ENCODE data around the gene GSTM2.

The GSTM2 gene

GRCh38 chr1:109653306-109653705 lies 14.6 kb upstream of the GSTM2 start:
- Histone ChIP-seq H3K4me2 (ENCODE audit: insufficient read depth, low read length, poor library complexity, severe bottlenecking) (no peak overlapping the region), H3K9ac (ENCODE audit: low read depth, low read length, poor library complexity) (no peak overlapping the region), H2AK5ac (ENCODE audit: low read depth, low read length) (no peak overlapping the region), H3K27ac (replicated peaks; ENCODE audit: low read length) (no peak overlapping the region), H3K23ac (ENCODE audit: low read depth, low read length, poor library complexity) (no peak overlapping the region), H3K18ac (ENCODE audit: low read length) (no peak overlapping the region), H2BK5ac (ENCODE audit: low read length) (no peak overlapping the region), H4K8ac (ENCODE audit: low read depth, low read length) (no peak overlapping the region), H3K4me1 (ENCODE audit: control insufficient read depth in 2 of 2, insufficient read depth in 1 of 2, low read depth in 1 of 2, low read length in 2 of 2) (peaks cover 3 to 9% of the 10 kb centered on the region in 2 donors), H3K14ac (ENCODE audit: low read length) (no peak overlapping the region), H3K27me3 (ENCODE audit: control insufficient read depth in 3 of 3, insufficient read depth in 3 of 3, low read depth in 1 of 3, low read length in 3 of 3) (peaks cover 0 to 17% (median 11%) of the 10 kb centered on the region in 3 experiments), H2AFZ (ENCODE audit: low read length) (no peak overlapping the region), H3K79me1 (ENCODE audit: low read depth, low read length) (no peaks in the 10 kb centered on the region), H2BK15ac (ENCODE audit: low read length) (no peak overlapping the region), H4K91ac (ENCODE audit: low read depth, low read length, poor library complexity) (no peak overlapping the region), H3K9me3 (replicated peaks in 1 of 2; ENCODE audit: control insufficient read depth in 2 of 2, insufficient read depth in 1 of 2, low read depth in 1 of 2, low read length in 2 of 2) (no peaks in the 10 kb centered on the region), H3K36me3 (replicated peaks in 1 of 2; ENCODE audit: control insufficient read depth in 2 of 2, insufficient read depth in 2 of 2, low read length in 2 of 2) (no peaks in the 10 kb centered on the region), H2BK12ac (ENCODE audit: low read length) (no peak overlapping the region), H3K4ac (ENCODE audit: low read length) (no peak overlapping the region), H3K4me3 (ENCODE audit: low read length in 2 of 2) (no peak overlapping the region), H2BK120ac (ENCODE audit: low read depth, low read length) (no peak overlapping the region)
- no CpG with 5 or more reads among the region's 2 CpGs for WGBS, 2 donors (ENCODE audit: extremely low coverage in 2 of 2, insufficient read length in 2 of 2, insufficient replicate concordance in 1 of 2)
- DNase-seq (ENCODE audit: low spot score), result no peak

- Histone ChIP-seq H3K14ac (ENCODE audit: low read length) (no peak overlapping the region), H3K9ac (ENCODE audit: low read depth, low read length, poor library complexity) (no peak overlapping the region), H3K4ac (ENCODE audit: low read length) (peak overlapping the region; percentile 59), H2BK5ac (ENCODE audit: low read length) (no peak overlapping the region), H2BK15ac (ENCODE audit: low read length) (no peak overlapping the region), H3K4me3 (ENCODE audit: low read length in 2 of 2) (no peak overlapping the region), H3K27ac (replicated peaks; ENCODE audit: low read length) (no peak overlapping the region), H2BK12ac (ENCODE audit: low read length) (no peak overlapping the region), H2AK5ac (ENCODE audit: low read depth, low read length) (peak overlapping the region; percentile 79), H4K91ac (ENCODE audit: low read depth, low read length, poor library complexity) (no peak overlapping the region), H3K4me2 (ENCODE audit: insufficient read depth, low read length, poor library complexity, severe bottlenecking) (no peak overlapping the region), H3K79me1 (ENCODE audit: low read depth, low read length) (no peaks in the 10 kb centered on the region), H2AFZ (ENCODE audit: low read length) (no peak overlapping the region), H2BK120ac (ENCODE audit: low read depth, low read length) (no peak overlapping the region), H3K36me3 (replicated peaks in 1 of 2; ENCODE audit: control insufficient read depth in 2 of 2, insufficient read depth in 2 of 2, low read length in 2 of 2) (peaks cover 0 to 8% of the 10 kb centered on the region in 2 donors), H3K18ac (ENCODE audit: low read length) (peak overlapping the region; percentile 11), H3K4me1 (ENCODE audit: control insufficient read depth in 2 of 2, insufficient read depth in 1 of 2, low read depth in 1 of 2, low read length in 2 of 2) (peaks cover 3 to 9% of the 10 kb centered on the region in 2 donors), H3K27me3 (ENCODE audit: control insufficient read depth in 3 of 3, insufficient read depth in 3 of 3, low read depth in 1 of 3, low read length in 3 of 3) (peaks cover 0 to 17% (median 11%) of the 10 kb centered on the region in 3 experiments), H4K8ac (ENCODE audit: low read depth, low read length) (no peak overlapping the region), H3K9me3 (replicated peaks in 1 of 2; ENCODE audit: control insufficient read depth in 2 of 2, insufficient read depth in 1 of 2, low read depth in 1 of 2, low read length in 2 of 2) (no peaks in the 10 kb centered on the region), H3K23ac (ENCODE audit: low read depth, low read length, poor library complexity) (no peak overlapping the region)
- DNase-seq (ENCODE audit: low spot score), result no peak
- WGBS, 2 donors (ENCODE audit: extremely low coverage in 2 of 2, insufficient read length in 2 of 2, insufficient replicate concordance in 1 of 2), result no CpG with 5 or more reads among the region's 12 CpGs
Observed at GRCh38 chr1:109654519-109654918, 13.3 kb upstream of the GSTM2 start.

- Histone ChIP-seq H2BK15ac (ENCODE audit: low read length) (no peak within 1 kb of the TSS), H3K36me3 (replicated peaks in 1 of 2; ENCODE audit: control insufficient read depth in 2 of 2, insufficient read depth in 2 of 2, low read length in 2 of 2) (peaks cover 0 to 14% of the 10 kb centered on the region in 2 donors), H3K9ac (ENCODE audit: low read depth, low read length, poor library complexity) (peak within 1 kb of the TSS; percentile 85), H3K18ac (ENCODE audit: low read length) (peak within 1 kb of the TSS; percentile 89), H3K4me3 (ENCODE audit: low read length in 2 of 2) (peak within 1 kb of the TSS; percentile 83 to 94), H2AFZ (ENCODE audit: low read length) (peak within 1 kb of the TSS; percentile 99), H3K9me3 (replicated peaks in 1 of 2; ENCODE audit: control insufficient read depth in 2 of 2, insufficient read depth in 1 of 2, low read depth in 1 of 2, low read length in 2 of 2) (no peaks in the 10 kb centered on the region), H4K91ac (ENCODE audit: low read depth, low read length, poor library complexity) (no peak within 1 kb of the TSS), H3K23ac (ENCODE audit: low read depth, low read length, poor library complexity) (peak within 1 kb of the TSS; percentile 58), H2AK5ac (ENCODE audit: low read depth, low read length) (no peak within 1 kb of the TSS), H2BK120ac (ENCODE audit: low read depth, low read length) (no peak within 1 kb of the TSS), H3K4ac (ENCODE audit: low read length) (no peak within 1 kb of the TSS), H2BK5ac (ENCODE audit: low read length) (peak within 1 kb of the TSS; percentile 72), H3K4me2 (ENCODE audit: insufficient read depth, low read length, poor library complexity, severe bottlenecking) (peak within 1 kb of the TSS; percentile 71), H4K8ac (ENCODE audit: low read depth, low read length) (no peak within 1 kb of the TSS), H3K4me1 (ENCODE audit: control insufficient read depth in 2 of 2, insufficient read depth in 1 of 2, low read depth in 1 of 2, low read length in 2 of 2) (peaks cover 3 to 9% of the 10 kb centered on the region in 2 donors), H3K27ac (replicated peaks; ENCODE audit: low read length) (no peak within 1 kb of the TSS), H3K14ac (ENCODE audit: low read length) (peak within 1 kb of the TSS; percentile 98), H3K79me1 (ENCODE audit: low read depth, low read length) (no peaks in the 10 kb centered on the region), H2BK12ac (ENCODE audit: low read length) (no peak within 1 kb of the TSS), H3K27me3 (ENCODE audit: control insufficient read depth in 3 of 3, insufficient read depth in 3 of 3, low read depth in 1 of 3, low read length in 3 of 3) (peaks cover 0 to 13% (median 11%) of the 10 kb centered on the region in 3 experiments)
- WGBS, 2 donors (ENCODE audit: extremely low coverage in 2 of 2, insufficient read length in 2 of 2, insufficient replicate concordance in 1 of 2), result no CpG with 5 or more reads among the region's 54 CpGs
- DNase-seq (ENCODE audit: low spot score), result peak; percentile 68
Observed at GRCh38 chr1:109655615-109656519, 12.0 kb upstream of the GSTM2 start, which contains the start of gene GSTM4. Gene GSTM4 (plus strand): TSS chr1:109656099. CDS start chr1:109656390, 291 bp downstream.

- Histone ChIP-seq H3K79me1 (ENCODE audit: low read depth, low read length) (no peaks in the 10 kb centered on the region), H2BK12ac (ENCODE audit: low read length) (no peak overlapping the region), H3K23ac (ENCODE audit: low read depth, low read length, poor library complexity) (no peak overlapping the region), H3K9me3 (replicated peaks in 1 of 2; ENCODE audit: control insufficient read depth in 2 of 2, insufficient read depth in 1 of 2, low read depth in 1 of 2, low read length in 2 of 2) (no peaks in the 10 kb centered on the region), H3K4me3 (ENCODE audit: low read length in 2 of 2) (no peak overlapping the region), H2AK5ac (ENCODE audit: low read depth, low read length) (no peak overlapping the region), H3K4me1 (ENCODE audit: control insufficient read depth in 2 of 2, insufficient read depth in 1 of 2, low read depth in 1 of 2, low read length in 2 of 2) (peaks cover 3 to 9% of the 10 kb centered on the region in 2 donors), H3K14ac (ENCODE audit: low read length) (no peak overlapping the region), H2AFZ (ENCODE audit: low read length) (no peak overlapping the region), H3K27me3 (ENCODE audit: control insufficient read depth in 3 of 3, insufficient read depth in 3 of 3, low read depth in 1 of 3, low read length in 3 of 3) (peaks cover 0 to 11% (median 3%) of the 10 kb centered on the region in 3 experiments), H3K4ac (ENCODE audit: low read length) (no peak overlapping the region), H3K4me2 (ENCODE audit: insufficient read depth, low read length, poor library complexity, severe bottlenecking) (no peak overlapping the region), H2BK5ac (ENCODE audit: low read length) (no peak overlapping the region), H2BK120ac (ENCODE audit: low read depth, low read length) (no peak overlapping the region), H3K36me3 (replicated peaks in 1 of 2; ENCODE audit: control insufficient read depth in 2 of 2, insufficient read depth in 2 of 2, low read length in 2 of 2) (peaks cover 0 to 14% of the 10 kb centered on the region in 2 donors), H3K27ac (replicated peaks; ENCODE audit: low read length) (no peak overlapping the region), H4K8ac (ENCODE audit: low read depth, low read length) (no peak overlapping the region), H3K18ac (ENCODE audit: low read length) (peak overlapping the region; percentile 30), H2BK15ac (ENCODE audit: low read length) (no peak overlapping the region), H3K9ac (ENCODE audit: low read depth, low read length, poor library complexity) (no peak overlapping the region), H4K91ac (ENCODE audit: low read depth, low read length, poor library complexity) (no peak overlapping the region)
- DNase-seq (ENCODE audit: low spot score), result no peak
- WGBS, 2 donors (ENCODE audit: extremely low coverage in 2 of 2, insufficient read length in 2 of 2, insufficient replicate concordance in 1 of 2), result no CpG with 5 or more reads among the region's 4 CpGs
Observed at GRCh38 chr1:109657395-109657794, 10.5 kb upstream of the GSTM2 start.
